HG03354 (cell line): ENCODE data around the gene ANXA8.
"Not testable (repeated sequence)": the region's sequence is repeated elsewhere in the genome, so short reads cannot be mapped to it uniquely, and the experiment has no call there.

Source experiments
- ATAC-seq: cut with Tn5 transposase; IDR thresholded peaks from one replicate; pipeline ENCODE4 v1.9.1; 2021; ENCODE audit warnings: mild to moderate bottlenecking; ENCODE audit not compliant: unreplicated experiment, poor library complexity, severe bottlenecking

ANXA8 gene, protein sequence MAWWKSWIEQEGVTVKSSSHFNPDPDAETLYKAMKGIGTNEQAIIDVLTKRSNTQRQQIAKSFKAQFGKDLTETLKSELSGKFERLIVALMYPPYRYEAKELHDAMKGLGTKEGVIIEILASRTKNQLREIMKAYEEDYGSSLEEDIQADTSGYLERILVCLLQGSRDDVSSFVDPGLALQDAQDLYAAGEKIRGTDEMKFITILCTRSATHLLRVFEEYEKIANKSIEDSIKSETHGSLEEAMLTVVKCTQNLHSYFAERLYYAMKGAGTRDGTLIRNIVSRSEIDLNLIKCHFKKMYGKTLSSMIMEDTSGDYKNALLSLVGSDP

DNA sequence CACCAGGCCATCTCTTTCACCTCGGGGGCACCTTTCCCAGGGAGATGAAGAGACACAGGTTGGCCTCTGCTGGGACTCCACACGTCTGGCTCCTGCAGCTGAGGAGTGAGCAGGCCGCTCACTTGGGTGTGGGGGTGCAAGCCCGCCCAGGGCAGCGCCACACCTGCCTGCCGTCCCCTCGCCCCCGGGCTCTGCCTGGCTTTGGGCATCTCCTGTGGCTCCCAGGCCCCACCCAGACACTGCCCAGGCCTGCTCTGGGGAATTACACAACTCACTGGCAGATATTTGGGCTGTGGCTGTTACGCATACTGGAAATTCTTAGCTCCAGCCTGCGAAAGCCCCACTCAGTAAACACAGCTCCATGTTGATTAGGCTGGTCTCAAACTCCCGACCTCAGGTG lies at the start of gene ANXA8:
TSS of gene ANXA8 (minus strand) at position 193 of the 400 bp plus-strand sequence. CDS start at position 11, 182 bp downstream.
- ATAC-seq = not testable (repeated sequence)

- not testable (repeated sequence) for ATAC-seq
Observed at GRCh38 chr10:47523475-47523874, 39.6 kb upstream of the ANXA8 start, which contains the start of gene AGAP9. TSS of gene AGAP9 (minus strand) at chr10:47523638. CDS start at chr10:47523526, 112 bp downstream.

DNA sequence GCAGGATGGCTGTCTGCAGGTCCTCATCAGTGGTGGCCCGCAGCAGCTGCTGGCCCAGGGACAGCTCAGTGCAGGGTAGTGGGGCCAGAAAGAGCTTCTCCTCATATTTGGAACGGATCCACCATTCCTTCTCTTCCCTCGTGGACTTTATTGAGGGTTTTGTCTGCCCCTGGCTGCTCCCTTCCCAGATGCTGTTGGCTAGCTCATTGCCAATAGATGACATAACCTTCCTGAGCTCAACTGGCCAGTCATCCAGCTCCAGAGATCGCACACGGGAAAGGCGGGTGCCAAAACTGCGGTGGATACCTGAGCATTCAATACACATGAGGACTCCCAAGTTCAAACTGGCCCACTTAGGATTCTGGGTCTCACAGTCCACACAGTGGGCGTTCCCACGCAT lies 18.4 kb upstream of the ANXA8 start:
- not testable (repeated sequence) for ATAC-seq

GRCh38 chr10:47494226-47494625 lies 10.3 kb upstream of the ANXA8 start:
- ATAC-seq = not testable (repeated sequence)

- not testable (repeated sequence) for ATAC-seq
Observed at GRCh38 chr10:47491600-47491999, 7.7 kb upstream of the ANXA8 start, which contains the start of gene FAM25G. TSS of gene FAM25G (minus strand) at chr10:47491700. CDS start at chr10:47491674, 26 bp downstream.

GRCh38 chr10:47489630-47490029 lies 5.7 kb upstream of the ANXA8 start:
- ATAC-seq = not testable (repeated sequence)

DNA sequence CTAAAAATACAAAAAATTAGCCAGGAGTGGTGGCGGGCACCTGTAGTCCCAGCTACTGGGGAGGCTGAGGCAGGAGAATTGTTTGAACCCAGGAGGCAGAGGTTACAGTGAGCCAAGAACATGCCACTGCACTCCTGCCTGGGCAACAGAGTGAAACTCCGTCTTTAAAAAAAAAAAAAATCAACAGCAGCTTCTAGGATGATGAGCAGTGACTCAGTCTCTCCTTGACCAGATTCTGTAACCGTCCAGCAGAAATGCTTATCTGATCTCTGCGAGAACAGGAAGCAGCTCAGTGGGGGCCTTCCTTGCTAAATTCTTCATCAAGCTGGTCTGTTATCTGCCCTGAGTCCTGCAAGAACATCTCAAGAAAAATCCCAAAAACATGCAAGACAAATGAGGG lies 2.0 kb upstream of the ANXA8 start:
- ATAC-seq = not testable (repeated sequence)

DNA sequence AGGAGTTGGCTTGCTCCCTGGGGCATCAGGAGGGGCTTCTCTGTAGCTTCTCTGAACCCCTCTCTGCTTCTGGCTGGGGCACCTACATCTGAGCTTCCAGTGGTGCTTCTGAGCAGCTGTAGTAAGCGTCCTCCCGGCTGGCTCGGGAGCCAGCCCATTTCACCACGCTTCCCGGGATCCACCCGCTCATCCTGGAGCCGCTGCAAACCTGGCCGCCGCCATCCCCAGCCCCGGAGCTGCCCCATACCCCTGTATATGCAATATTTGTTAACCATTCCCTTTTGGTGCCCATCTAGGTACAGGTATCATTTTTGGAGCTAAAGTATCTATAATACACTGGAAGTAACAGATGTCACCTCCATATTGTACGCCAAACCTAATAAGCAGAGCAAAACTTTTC lies 871 bp upstream of the ANXA8 start:
- not testable (repeated sequence) for ATAC-seq

- not testable (repeated sequence) for ATAC-seq
Observed at GRCh38 chr10:47482367-47482766, 1.5 kb downstream of the ANXA8 start.

DNA sequence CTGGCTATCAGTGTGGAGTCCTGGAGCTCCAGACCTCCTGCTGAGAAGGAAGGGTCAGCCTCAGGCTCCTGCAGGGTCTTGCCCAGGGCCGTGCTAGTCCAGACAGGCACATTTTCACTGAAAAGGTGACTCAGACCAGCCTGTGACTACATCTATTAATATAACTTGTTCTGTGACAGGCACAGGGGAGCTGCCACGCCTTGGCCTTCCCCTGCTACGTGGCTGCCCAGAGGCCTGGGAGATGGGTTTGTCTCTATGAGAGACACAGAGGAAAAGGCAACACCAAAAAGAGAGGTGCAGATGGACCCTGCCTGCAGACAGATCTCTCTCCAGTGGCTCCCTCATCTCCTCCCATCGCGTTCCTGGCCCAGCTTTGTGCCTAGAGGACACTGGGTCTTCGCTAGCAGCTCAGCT lies 2.1 kb downstream of the ANXA8 start:
- ATAC-seq = not testable (repeated sequence)

DNA sequence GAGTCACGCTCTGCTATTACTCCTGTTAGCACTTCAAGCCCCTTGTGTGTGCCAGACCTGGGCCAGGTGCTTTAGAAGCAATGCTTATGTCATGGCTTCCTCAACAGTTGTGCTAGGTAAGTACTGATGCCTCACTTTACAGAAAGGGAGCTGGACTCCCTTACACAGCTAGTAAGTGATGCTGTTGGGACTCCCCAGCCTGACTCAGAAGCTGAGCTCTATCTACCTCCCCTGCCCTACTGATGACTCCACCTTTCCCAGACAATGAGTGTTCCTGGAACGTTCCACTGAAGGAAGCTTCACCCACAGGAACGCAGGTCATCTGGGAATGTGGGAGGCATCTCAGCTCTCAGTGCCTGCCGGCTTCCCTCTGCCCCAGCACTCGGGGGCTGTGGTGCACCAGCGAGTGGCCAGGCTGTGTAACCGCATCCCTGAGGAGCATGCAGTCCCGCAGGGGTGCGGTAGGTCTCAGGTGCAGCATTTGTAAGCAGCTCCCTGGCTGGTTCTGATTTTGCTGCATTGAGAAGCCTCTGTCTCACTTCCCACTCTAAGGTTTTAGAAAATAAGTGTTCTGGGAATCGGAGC lies 2.6 kb downstream of the ANXA8 start:
- ATAC-seq = not testable (repeated sequence)

GRCh38 chr10:47480133-47480532 lies 3.8 kb downstream of the ANXA8 start:
- ATAC-seq = not testable (repeated sequence)

DNA sequence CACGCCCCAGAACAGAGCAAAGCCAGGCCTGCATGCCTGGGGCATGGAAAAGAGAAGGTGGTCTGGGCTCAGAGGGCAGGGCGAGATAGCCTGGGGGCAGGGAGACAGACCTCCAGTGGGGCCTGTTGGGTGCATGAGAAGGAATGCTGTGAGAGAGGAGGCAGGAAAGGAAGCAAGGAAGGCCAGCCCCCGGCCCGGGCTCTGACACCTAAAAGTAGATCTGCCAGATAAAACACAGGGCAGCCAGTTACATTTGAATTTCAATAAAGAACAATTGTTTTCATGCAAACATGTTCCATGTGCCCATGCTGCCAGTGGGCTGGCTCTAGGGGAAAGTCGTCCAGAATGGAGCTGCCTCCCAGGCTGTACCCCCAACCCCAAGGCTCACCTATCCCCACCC lies 5.8 kb downstream of the ANXA8 start:
- not testable (repeated sequence) for ATAC-seq

DNA sequence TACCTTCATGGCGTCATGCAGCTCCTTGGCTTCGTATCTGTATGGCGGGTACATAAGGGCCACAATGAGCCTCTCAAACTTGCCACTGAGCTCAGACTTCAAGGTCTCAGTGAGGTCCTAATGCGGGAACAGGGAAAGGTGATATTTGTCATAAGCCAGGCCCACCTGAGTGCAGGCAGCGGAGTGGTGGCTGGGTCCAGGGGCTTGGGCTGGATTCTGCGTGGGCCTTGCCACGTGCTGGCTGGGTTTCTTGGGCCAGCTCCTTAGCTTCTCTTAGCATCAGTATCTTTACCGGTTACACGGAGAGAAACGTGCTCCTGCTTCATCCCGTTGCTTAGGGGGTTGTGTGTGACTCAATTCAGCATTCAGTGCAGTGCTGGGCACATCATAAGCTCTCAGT lies 6.8 kb downstream of the ANXA8 start:
- not testable (repeated sequence) for ATAC-seq

- not testable (repeated sequence) for ATAC-seq
Observed at GRCh38 chr10:47475101-47475500, 8.8 kb downstream of the ANXA8 start.

DNA sequence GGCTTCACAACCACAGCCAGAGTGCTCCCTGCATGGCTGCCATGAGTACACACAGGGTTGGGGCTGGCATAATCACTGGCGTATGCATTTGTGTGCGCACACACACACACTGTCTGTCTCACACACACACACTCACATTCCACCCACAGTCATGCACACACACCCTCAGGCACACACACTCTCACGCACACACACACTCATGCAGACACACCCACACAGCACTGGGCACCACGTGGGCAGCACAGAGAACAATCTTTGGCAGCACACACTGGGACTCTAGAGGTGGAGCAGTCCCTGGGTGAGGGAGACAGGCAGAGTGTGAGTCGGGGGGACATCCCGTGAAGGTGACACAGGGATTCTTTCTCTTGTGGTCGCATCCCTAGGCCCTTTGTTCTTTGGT lies 10.4 kb downstream of the ANXA8 start:
- not testable (repeated sequence) for ATAC-seq

DNA sequence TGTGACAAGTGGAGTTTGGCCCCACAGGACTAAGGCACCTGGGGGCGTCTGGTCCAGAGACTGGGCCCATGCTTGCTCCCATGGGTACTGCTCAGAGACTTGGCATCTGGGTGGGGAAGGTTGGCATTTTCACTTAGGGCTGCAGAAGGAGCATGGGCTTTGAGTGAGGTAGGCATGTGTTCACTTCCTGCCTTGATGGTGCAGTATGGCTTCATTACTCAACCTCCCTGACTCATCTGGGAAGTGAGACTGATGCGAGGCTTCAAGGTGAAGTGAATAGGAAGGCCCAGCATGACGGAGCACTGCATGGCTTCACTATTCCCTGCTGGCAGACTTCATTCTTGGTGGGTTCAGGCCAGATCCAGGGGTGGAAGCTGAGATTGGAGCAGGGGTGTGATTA lies 11.3 kb downstream of the ANXA8 start:
- ATAC-seq = peak; percentile 56

- ATAC-seq = not testable (repeated sequence)
Observed at GRCh38 chr10:47472072-47472471, 11.8 kb downstream of the ANXA8 start.

GRCh38 chr10:47468731-47469528 lies 15.0 kb downstream of the ANXA8 start:
- not testable (repeated sequence) for ATAC-seq

DNA sequence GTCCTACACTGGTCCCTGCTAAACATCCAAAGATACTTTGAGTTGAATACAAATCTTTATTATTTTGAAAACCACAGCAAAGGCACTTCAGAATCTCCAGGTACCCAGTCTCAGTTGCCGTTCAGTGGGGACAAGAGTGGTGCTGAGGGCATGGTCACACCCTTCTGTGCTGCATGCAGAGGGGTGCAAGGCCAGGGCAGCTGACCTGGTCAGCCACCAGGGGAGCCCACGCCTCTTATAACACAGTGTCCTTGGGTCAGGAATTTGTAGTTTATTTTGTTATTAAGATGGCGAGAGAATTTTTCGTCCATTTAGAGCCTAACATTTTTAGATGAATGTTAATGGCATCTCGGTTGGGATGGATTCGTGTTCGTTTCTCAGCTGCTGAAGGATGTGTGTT lies 16.0 kb downstream of the ANXA8 start:
- ATAC-seq = not testable (repeated sequence)
